ENCODE results near the gene YPEL2. TPM values are rescaled to one million over a fixed set of nuclear protein-coding genes. Genes with fewer than 3 reads are reported as not detected.

YPEL2 gene
- polyA plus RNA-seq, 3 donors: 21.5 to 63.1 (median 25.1) TPM

GRCh38 chr17:59376506-59376905, 45.1 kb downstream of the YPEL2 start:
- H3K27me3 ChIP-seq (ENCODE audit: control insufficient read depth in 2 of 2, insufficient read depth in 2 of 2, low read length in 2 of 2): no peaks in the 10 kb centered on the region
- TF ChIP-seq CTCF (IDR thresholded peaks at IDR 0.05): no peak
- Mint-ChIP-seq H3K4me1 (peaks cover 63% of the 10 kb centered on the region), H3K4me3 (no peak overlapping the region), H3K36me3 (peaks cover 20 to 22% of the 10 kb centered on the region in 2 donors), H3K27me3 (ENCODE audit: low read depth in 3 of 3) (peaks cover 0 to 4% (median 0%) of the 10 kb centered on the region in 3 donors), H3K9me3 (no peaks in the 10 kb centered on the region), H3K27ac (peak overlapping the region in 4 of 7 donors; percentile 52 to 80 (median 64))
- peaks cover 49% of the 10 kb centered on the region in 2 donors for H3K4me1 ChIP-seq (ENCODE audit: control insufficient read depth in 1 of 2, insufficient read depth in 2 of 2, low read length in 2 of 2)
- peaks cover 76% of the 10 kb centered on the region for H3K79me2 ChIP-seq (ENCODE audit: insufficient read depth, low read length)
- H2AFZ ChIP-seq (ENCODE audit: insufficient read depth, low read depth, low read length, poor library complexity, severe bottlenecking): no peak overlapping the region
- intact Hi-C loops (cut with micrococcal nuclease): loop anchor here in 1 of 2 donors (5.0 kb wide), 1 partner anchor 61 kb away; no protein-coding TSS in a partner anchor
- H3K9me3 ChIP-seq (replicated peaks in 1 of 2; ENCODE audit: control insufficient read depth in 1 of 2, insufficient read depth in 1 of 2, low read length in 2 of 2): no peaks in the 10 kb centered on the region
- H3K36me3 ChIP-seq (replicated peaks in 1 of 2; ENCODE audit: control insufficient read depth in 1 of 2, insufficient read depth in 2 of 2, low read length in 2 of 2): peaks cover 0 to 30% of the 10 kb centered on the region in 2 donors
- peaks cover 69% of the 10 kb centered on the region for H4K20me1 ChIP-seq (ENCODE audit: insufficient read depth, low read length)
- H3K4me2 ChIP-seq (replicated peaks; ENCODE audit: extremely low read depth, low read length, poor library complexity, severe bottlenecking): no peak overlapping the region
- H3K4me3 ChIP-seq (replicated peaks in 1 of 3; ENCODE audit: low read depth in 2 of 3, low read length in 3 of 3): no peak overlapping the region
- peak in 1 of 3 donors; percentile 40 for DNase-seq
- WGBS (ENCODE audit: insufficient coverage): 80% methylated on average over 1 of the region's 5 CpGs
- H3K9ac ChIP-seq (ENCODE audit: insufficient read depth, low read length, poor library complexity, severe bottlenecking): no peak overlapping the region
- no peak overlapping the region for H3K27ac ChIP-seq (ENCODE audit: low read depth in 1 of 2, low read length in 2 of 2)

- peaks cover 6 to 37% of the 10 kb centered on the region in 2 donors for H3K36me3 ChIP-seq (replicated peaks in 1 of 2; ENCODE audit: control insufficient read depth in 1 of 2, insufficient read depth in 2 of 2, low read length in 2 of 2)
- H3K4me2 ChIP-seq (replicated peaks; ENCODE audit: extremely low read depth, low read length, poor library complexity, severe bottlenecking): no peak overlapping the region
- H3K27ac ChIP-seq (ENCODE audit: low read depth in 1 of 2, low read length in 2 of 2): peak overlapping the region in 1 of 2 donors; percentile 1
- H3K9me3 ChIP-seq (replicated peaks in 1 of 2; ENCODE audit: control insufficient read depth in 1 of 2, insufficient read depth in 1 of 2, low read length in 2 of 2): no peaks in the 10 kb centered on the region
- H3K4me3 Mint-ChIP-seq: no peak overlapping the region
- no peak for TF ChIP-seq CTCF (IDR thresholded peaks at IDR 0.05)
- no peak overlapping the region for H2AFZ ChIP-seq (ENCODE audit: insufficient read depth, low read depth, low read length, poor library complexity, severe bottlenecking)
- H4K20me1 ChIP-seq (ENCODE audit: insufficient read depth, low read length): peaks cover 78% of the 10 kb centered on the region
- H3K27ac Mint-ChIP-seq: peak overlapping the region in 3 of 7 donors; percentile 19 to 81 (median 19)
- peaks cover 26 to 29% of the 10 kb centered on the region in 2 donors for H3K36me3 Mint-ChIP-seq
- 100% methylated on average over 2 of the region's 3 CpGs for WGBS (ENCODE audit: insufficient coverage)
- no peaks in the 10 kb centered on the region for H3K27me3 ChIP-seq (ENCODE audit: control insufficient read depth in 2 of 2, insufficient read depth in 2 of 2, low read length in 2 of 2)
- H3K9me3 Mint-ChIP-seq: no peaks in the 10 kb centered on the region
- H3K79me2 ChIP-seq (ENCODE audit: insufficient read depth, low read length): peaks cover 83% of the 10 kb centered on the region
- no peak overlapping the region for H3K9ac ChIP-seq (ENCODE audit: insufficient read depth, low read length, poor library complexity, severe bottlenecking)
- peaks cover 0 to 4% (median 0%) of the 10 kb centered on the region in 3 donors for H3K27me3 Mint-ChIP-seq (ENCODE audit: low read depth in 3 of 3)
- H3K4me3 ChIP-seq (replicated peaks in 1 of 3; ENCODE audit: low read depth in 2 of 3, low read length in 3 of 3): no peak overlapping the region
- H3K4me1 Mint-ChIP-seq: peaks cover 57% of the 10 kb centered on the region
- H3K4me1 ChIP-seq (ENCODE audit: control insufficient read depth in 1 of 2, insufficient read depth in 2 of 2, low read length in 2 of 2): peaks cover 40% of the 10 kb centered on the region in 2 donors
- intact Hi-C loops (cut with micrococcal nuclease): loop anchor here in 1 of 2 donors (5.0 kb wide), 1 partner anchor 60 kb away; no protein-coding TSS in a partner anchor
- DNase-seq: no peak
Measured at GRCh38 chr17:59377410-59377809, 46.0 kb downstream of the YPEL2 start.

All from CD14-positive monocyte (primary cell).